Left ventricle myocardium inferior (tissue), 1 donor: ENCODE results near the gene UPF1. TPM values are rescaled to one million over a fixed set of nuclear protein-coding genes. Genes with fewer than 3 reads are reported as not detected.

ENCODE experiments used
- DNase-seq: peaks from one replicate; pipeline ENCODE4 v3.0.0-alpha.2; 2020
- H3K27ac ChIP-seq: fragments of 200-600 bp; replicated peaks from 2 replicates; pipeline ENCODE4 v1.8.0; 2021
- H3K27me3 ChIP-seq: fragments of 200-600 bp; 2 replicates; pipeline ENCODE4 v1.8.0; 2021; ENCODE audit warnings: low read depth
- H3K36me3 ChIP-seq: fragments of 200-600 bp; 2 replicates; pipeline ENCODE4 v1.8.0; 2021
- H3K4me1 ChIP-seq: fragments of 200-600 bp; 2 replicates; pipeline ENCODE4 v1.8.0; 2021
- H3K4me3 ChIP-seq: fragments of 200-600 bp; 2 replicates; pipeline ENCODE4 v1.8.0; 2021; ENCODE audit warnings: mild to moderate bottlenecking, moderate library complexity
- H3K9me3 ChIP-seq: fragments of 200-600 bp; replicated peaks from 2 replicates; pipeline ENCODE4 v1.8.0; 2021
- intact Hi-C: fragments of 100-400 bp; cut with micrococcal nuclease; formaldehyde crosslinking; loops from one replicate; pipeline ENCODE4 v1.11.0; 2022
- total RNA-seq: library from RNA; stranded (reverse); fragmentation: NEBNext Ultra II Directional; extraction: Animal tissue kit (Norgen Biotek cat#: 25700); gene quantifications from one replicate; pipeline ENCODE4 v1.2.1, GENCODE V29; 2021
- TF ChIP-seq, protein P1 (sequence below): fragments of 200-600 bp; IDR thresholded peaks from 2 replicates; pipeline ENCODE4 v1.8.0; 2021; ENCODE audit warnings: antibody characterized with exemption, mild to moderate bottlenecking, borderline replicate concordance
- donor health status: DM: no; HTN: yes; CAD: no; lungs with severe emphysema.

UPF1 gene
- total RNA-seq, 1 donor from 2014 or later, result 32.3 TPM

- H3K4me1 ChIP-seq, result no peaks in the 10 kb centered on the region
- no peaks in the 10 kb centered on the region for H3K36me3 ChIP-seq
- peaks cover 20% of the 10 kb centered on the region for H3K27me3 ChIP-seq
- no peak overlapping the region for H3K4me3 ChIP-seq
- H3K27ac ChIP-seq, result no peak overlapping the region
- H3K9me3 ChIP-seq, result no peaks in the 10 kb centered on the region
- DNase-seq, result no peak
- TF ChIP-seq, protein P1, sequence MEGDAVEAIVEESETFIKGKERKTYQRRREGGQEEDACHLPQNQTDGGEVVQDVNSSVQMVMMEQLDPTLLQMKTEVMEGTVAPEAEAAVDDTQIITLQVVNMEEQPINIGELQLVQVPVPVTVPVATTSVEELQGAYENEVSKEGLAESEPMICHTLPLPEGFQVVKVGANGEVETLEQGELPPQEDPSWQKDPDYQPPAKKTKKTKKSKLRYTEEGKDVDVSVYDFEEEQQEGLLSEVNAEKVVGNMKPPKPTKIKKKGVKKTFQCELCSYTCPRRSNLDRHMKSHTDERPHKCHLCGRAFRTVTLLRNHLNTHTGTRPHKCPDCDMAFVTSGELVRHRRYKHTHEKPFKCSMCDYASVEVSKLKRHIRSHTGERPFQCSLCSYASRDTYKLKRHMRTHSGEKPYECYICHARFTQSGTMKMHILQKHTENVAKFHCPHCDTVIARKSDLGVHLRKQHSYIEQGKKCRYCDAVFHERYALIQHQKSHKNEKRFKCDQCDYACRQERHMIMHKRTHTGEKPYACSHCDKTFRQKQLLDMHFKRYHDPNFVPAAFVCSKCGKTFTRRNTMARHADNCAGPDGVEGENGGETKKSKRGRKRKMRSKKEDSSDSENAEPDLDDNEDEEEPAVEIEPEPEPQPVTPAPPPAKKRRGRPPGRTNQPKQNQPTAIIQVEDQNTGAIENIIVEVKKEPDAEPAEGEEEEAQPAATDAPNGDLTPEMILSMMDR, result no peak
- intact Hi-C loops, result no loop called here
Measured at GRCh38 chr19:18817574-18817973, 14.2 kb upstream of the UPF1 start.

- TF ChIP-seq, protein P1, result no peak
- peaks cover 21% of the 10 kb centered on the region for H3K4me1 ChIP-seq
- H3K9me3 ChIP-seq, result peaks cover 23% of the 10 kb centered on the region
- H3K27me3 ChIP-seq, result no peaks in the 10 kb centered on the region
- no peaks in the 10 kb centered on the region for H3K36me3 ChIP-seq
- intact Hi-C loops, result no loop called here
- no peak for DNase-seq
- no peak overlapping the region for H3K27ac ChIP-seq
- no peak overlapping the region for H3K4me3 ChIP-seq
Measured at GRCh38 chr19:18828786-18829185, 3.0 kb upstream of the UPF1 start.

GRCh38 chr19:18830488-18830887 lies 1.3 kb upstream of the UPF1 start:
- H3K27ac ChIP-seq, result no peak overlapping the region
- intact Hi-C loops, result no loop called here
- DNase-seq, result no peak
- TF ChIP-seq, protein P1, result no peak
- peaks cover 23% of the 10 kb centered on the region for H3K9me3 ChIP-seq
- H3K4me3 ChIP-seq, result no peak overlapping the region
- peaks cover 8% of the 10 kb centered on the region for H3K36me3 ChIP-seq
- no peaks in the 10 kb centered on the region for H3K27me3 ChIP-seq
- peaks cover 38% of the 10 kb centered on the region for H3K4me1 ChIP-seq

DNA sequence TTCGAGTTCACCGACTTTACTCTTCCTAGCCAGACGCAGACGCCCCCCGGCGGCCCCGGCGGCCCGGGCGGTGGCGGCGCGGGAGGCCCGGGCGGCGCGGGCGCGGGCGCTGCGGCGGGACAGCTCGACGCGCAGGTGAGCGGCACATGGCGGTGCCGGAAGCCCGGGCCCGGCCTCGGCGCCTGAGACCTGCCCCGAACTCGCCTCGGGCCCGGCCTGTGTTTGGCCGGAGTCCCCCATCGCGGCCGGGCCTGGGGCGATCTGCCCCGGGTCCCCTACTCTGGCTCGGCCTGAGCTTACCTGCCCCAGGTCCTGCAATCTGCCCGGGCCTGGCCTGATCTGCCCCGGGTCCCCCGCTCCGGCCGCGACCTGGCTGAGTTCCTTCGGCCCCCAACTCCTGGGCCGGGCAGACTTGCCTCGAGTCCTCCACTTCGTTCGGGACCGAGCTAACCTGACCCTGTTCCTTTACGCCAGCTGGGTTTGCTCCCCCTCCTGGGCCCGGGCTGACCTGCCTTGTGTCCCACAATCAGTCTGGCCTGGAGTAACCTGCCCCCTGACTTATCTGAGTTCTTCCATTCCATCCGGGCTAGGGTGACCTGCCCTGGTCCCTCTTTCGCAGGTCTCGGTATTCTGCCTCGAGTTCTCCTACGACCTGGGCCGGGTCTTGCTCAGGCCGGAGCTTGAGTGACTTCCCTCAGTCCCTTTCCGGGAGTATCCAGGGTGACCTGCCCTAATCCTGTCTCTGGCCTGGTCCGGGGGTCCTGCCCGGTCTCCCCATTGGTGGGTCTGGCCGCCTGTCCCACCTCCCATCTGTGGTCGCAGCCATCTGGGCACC lies 764 bp downstream of the UPF1 start:
- peaks cover 58% of the 10 kb centered on the region for H3K4me1 ChIP-seq
- no peak for DNase-seq
- intact Hi-C loops, result no loop called here
- peaks cover 5% of the 10 kb centered on the region for H3K9me3 ChIP-seq
- peaks cover 9% of the 10 kb centered on the region for H3K36me3 ChIP-seq
- peak overlapping the region; percentile 96 for H3K4me3 ChIP-seq
- no peaks in the 10 kb centered on the region for H3K27me3 ChIP-seq
- TF ChIP-seq, protein P1, result no peak
- peak overlapping the region; percentile 90 for H3K27ac ChIP-seq

GRCh38 chr19:18833141-18833476 lies 1.4 kb downstream of the UPF1 start:
- intact Hi-C loops, result no loop called here
- H3K27ac ChIP-seq, result peak overlapping the region; percentile 90
- no peaks in the 10 kb centered on the region for H3K27me3 ChIP-seq
- peaks cover 64% of the 10 kb centered on the region for H3K4me1 ChIP-seq
- TF ChIP-seq, protein P1, result no peak
- H3K4me3 ChIP-seq, result peak overlapping the region; percentile 96
- peaks cover 9% of the 10 kb centered on the region for H3K36me3 ChIP-seq
- no peaks in the 10 kb centered on the region for H3K9me3 ChIP-seq
- DNase-seq, result no peak
